Vagina (tissue), 2 donors: ENCODE results near the gene NEK11.

Experiments used
- POLR2A ChIP-seq, 2 donors: fragments of 450-650 bp; IDR thresholded peaks; one replicate each; pipeline ENCODE4 v1.6.1; 2017; ENCODE audit warnings: antibody characterized with exemption in 2 of 2, mild to moderate bottlenecking in 2 of 2, moderate library complexity in 2 of 2
- TF ChIP-seq, protein P1 (sequence below), 3 experiments: fragments of 450-650 bp in 2 of 3; fragments of 200-600 bp in 1 of 3; sonication (generic) in 1 of 3; IDR thresholded peaks; one replicate each; pipeline ENCODE4 v1.5.1; 2017 to 2019; ENCODE audit warnings: antibody characterized with exemption in 3 of 3, mild to moderate bottlenecking in 2 of 3, moderate library complexity in 2 of 3

DNA sequence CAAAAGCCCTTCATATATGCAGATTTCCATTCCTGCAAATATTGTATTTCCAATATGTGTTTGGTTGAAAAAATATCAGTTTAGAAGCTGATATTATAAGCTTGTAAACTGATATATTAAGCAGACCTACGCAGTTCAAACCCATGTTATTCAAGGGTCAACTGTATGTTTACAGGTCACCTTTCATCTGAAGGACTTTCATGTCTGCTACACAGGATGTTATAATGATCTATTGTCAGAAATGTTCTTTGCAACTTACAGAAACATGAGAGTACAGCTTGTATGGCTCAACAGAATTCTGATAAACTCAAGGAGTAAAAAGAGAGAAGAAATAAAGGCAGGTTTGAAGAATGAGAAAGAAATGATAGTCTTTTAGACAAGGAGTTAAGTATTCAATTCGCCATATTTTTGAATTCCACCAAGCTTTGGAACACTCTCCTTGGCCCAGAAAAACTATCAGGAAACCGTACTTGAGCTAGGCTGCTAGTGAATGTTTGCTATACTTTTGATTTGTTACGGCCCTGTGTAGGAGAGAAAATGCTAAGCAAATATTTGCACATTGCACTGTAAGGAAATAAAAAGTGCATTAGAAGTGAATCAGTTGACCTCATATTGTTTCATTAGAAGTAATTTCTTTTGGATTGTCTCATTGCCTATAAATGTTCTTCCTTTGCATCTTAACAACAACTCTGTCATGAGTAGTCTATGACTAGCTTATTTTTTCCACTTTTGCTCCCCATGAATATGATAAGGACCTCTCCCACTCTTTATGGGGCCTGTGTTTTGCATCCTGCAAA, 81.2 kb downstream of the NEK11 start:
- TF ChIP-seq, protein P1, sequence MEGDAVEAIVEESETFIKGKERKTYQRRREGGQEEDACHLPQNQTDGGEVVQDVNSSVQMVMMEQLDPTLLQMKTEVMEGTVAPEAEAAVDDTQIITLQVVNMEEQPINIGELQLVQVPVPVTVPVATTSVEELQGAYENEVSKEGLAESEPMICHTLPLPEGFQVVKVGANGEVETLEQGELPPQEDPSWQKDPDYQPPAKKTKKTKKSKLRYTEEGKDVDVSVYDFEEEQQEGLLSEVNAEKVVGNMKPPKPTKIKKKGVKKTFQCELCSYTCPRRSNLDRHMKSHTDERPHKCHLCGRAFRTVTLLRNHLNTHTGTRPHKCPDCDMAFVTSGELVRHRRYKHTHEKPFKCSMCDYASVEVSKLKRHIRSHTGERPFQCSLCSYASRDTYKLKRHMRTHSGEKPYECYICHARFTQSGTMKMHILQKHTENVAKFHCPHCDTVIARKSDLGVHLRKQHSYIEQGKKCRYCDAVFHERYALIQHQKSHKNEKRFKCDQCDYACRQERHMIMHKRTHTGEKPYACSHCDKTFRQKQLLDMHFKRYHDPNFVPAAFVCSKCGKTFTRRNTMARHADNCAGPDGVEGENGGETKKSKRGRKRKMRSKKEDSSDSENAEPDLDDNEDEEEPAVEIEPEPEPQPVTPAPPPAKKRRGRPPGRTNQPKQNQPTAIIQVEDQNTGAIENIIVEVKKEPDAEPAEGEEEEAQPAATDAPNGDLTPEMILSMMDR (IDR thresholded peaks at IDR 0.05): no peak
- TF ChIP-seq POLR2A (IDR thresholded peaks at IDR 0.05): no peak
